GM19468 (cell line): Measurements from ENCODE around the gene PEX26.
"Not testable (repeated sequence)": the region's sequence is repeated elsewhere in the genome, so short reads cannot be mapped to it uniquely, and the experiment has no call there.

Source experiments
- ATAC-seq: cut with Tn5 transposase; IDR thresholded peaks from one replicate; pipeline ENCODE4 v1.9.1; 2021; ENCODE audit warnings: mild to moderate bottlenecking, moderate library complexity, moderate number of reproducible peaks; ENCODE audit not compliant: unreplicated experiment; ENCODE audit errors: extremely low read depth

PEX26 gene

DNA sequence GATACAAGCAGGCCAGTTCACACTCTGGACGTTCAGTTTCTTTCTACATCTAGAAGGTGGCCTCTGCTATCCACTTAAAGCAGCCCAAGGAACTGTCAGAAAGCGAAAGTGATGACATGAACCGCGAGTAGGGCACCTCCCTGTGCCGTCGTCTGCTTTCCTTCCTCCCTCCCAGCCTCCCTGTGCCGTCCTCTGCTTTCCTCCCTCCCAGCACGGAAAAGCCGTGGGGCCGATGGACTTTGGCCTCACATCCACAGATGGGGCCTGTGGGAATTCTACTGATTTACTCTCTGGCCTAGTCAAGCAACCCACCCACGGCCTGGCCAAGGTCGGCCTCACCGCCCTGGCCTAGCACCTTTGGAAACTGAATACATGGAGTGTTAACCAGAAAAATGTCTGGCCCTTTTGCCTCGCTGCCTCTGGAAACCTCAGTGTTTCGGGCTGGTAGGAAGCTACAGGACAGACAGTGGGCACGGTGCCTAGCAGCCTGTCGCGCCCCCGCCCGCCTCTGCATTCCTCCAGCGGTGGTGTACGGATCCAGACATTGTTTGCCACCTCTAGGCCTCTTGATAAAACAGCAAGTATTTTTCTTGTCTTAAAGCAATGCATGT, 14.2 kb downstream of the PEX26 start:
- ATAC-seq: no peak

DNA sequence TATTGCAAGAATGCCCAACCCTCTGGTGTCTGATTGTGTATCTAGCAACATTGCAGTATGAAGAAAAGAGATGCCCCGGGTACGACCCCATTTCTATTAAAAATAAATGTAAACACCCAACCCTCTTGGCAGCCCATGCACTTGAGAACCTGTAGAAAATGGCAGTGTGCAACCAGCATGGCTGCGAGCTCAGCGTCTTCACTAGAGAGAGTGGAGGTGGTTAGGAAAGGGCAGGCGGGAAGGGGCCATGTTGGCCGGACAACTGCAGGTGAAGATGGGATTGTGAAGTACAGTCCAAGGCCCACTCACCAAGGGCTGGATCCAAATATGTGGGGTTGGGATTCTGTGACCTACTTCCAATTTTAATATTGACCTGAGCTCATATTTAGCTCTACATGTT, 15.9 kb downstream of the PEX26 start:
- ATAC-seq: no peak

DNA sequence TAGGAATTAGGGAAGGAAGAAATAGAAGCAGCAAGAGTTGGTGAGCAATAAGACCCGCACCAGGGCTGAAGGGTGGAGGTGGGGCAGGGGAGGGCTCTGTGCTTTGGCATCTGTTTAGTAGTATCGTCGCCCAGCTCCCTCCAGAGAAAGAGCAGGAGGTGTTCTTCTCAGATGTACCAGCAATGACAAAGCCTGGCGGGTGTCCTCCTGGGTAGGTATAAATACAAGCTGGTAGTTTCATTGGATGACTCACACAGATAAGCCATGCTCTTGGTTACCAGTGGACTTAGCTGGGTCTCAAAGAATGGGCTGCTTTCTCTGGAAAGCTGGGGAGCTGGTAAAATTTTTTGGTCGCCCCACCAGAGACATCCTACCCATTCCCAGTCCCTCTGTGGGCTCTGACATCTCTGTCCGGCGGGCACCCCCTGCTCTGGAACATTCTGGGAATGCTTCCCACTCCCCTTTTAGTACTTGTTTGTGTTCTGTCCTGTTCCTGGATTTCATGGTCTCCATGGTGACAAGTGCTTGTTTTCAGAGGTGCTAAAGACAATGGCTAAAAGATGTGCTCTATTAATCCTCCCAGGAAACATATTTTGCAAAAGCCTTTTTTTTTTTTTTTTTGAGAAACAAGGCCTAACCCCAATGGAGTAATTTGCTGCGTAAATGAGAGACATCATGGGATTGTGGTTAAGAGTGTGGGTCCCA, 17.5 kb downstream of the PEX26 start:
- no peak for ATAC-seq

DNA sequence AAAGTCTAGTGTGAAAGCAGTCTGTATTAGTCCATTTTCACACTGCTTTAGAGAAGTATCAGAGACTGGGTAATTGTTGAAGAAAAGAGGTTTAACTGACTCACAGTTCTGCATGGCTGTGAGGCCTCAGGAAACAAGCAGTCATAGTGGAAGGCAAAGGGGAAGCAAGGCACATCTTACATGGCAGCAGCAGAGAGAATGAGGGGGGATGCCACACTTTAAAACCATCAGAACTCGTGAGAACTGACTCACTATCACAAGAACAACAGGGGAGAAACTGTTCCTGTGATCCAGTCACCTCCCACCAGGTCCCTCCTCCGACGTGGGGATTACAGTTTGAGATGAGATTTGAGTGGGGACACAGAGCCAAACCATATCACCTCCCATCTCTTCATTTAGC, 19.0 kb downstream of the PEX26 start:
- no peak for ATAC-seq

DNA sequence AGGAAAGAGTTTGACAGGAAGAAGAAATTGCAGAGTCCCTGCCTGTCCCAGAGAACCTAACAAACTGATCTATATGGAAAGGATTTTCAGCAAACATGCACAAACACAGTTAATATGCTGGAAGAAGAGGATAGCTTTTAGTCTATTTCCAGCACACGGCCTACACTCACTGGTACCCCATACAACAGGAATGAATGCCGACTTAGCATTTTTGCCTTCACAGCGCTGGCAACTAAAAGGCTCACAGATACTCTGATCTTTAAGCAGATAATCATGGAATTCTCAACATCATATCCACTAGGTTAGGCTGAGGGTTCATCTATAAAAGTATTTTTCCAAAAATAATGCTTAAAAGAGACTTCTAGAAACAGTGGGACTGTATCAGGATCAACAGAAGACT, 23.0 kb downstream of the PEX26 start:
- ATAC-seq: no peak

DNA sequence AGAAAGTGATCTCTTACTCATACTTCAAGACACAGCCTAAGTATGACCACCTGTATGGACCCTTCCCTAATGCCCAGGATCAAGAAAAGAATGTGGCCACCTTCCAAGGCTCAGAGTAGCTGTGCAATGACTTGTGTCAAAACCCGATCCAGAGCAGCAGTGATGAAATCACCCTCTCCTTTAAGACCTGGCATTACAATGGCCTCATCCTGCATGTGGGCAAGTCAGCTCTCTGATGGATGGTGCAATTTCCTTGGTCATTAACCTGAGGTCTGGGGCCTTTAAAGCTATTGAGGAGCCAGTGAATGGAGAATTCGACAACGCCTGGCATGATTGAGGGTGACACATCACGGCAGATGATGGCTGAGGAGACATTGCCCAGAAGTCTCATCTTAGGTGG, 23.7 kb downstream of the PEX26 start:
- ATAC-seq: no peak

DNA sequence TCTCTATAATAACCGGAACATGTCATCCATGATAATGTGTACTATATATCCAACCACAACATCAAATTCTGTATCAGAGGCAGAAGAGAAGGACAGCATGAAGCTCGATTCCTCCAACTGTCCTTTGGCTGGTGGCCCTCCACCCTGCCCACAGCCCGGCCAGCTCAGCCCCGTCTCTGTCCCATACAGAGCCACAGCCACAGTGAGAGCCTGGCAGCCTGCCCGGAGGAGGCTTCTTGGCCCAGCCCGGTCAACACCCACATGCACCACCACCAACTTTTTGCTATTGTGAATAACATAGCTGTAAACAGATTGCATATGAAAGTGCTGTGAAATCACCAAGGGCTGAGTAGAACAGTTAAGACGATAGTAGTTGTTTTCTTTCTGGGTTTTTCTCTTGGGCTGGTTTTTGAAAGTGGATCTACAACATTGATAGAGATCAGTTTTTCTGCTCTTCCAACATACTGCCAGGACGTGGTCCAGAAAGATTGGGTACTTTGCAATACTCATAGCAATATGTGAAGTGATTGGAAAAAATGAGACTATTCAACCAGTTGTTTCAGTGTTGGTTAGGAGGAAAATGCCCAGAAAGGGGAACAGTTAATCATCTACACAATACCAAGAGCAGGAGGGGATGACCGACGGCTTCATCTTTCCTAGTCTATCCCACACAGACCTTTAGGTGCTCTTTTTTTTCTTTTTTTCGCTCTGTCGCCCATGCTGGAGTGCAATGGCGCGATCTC, 25.9 kb downstream of the PEX26 start:
- no peak for ATAC-seq

DNA sequence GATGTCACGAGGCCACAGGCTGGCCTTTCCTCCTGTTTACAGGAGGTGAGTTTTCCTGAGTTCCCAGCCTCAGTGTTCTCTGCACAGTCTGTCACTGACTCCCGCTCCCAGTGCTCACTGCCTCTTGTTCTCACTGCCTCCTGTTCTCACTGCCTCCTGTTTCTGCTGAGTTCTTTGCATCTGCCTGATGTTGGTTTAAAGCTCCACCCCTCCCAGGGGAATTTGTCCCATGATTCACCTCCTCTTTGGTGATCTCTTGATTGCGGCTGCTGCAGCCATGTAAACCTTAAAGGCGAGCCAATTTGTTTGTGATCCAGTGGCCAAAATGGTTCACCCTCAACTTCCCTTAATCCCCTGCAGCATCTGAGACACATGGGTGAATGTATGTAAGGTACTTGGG, 26.8 kb downstream of the PEX26 start:
- ATAC-seq: no peak

DNA sequence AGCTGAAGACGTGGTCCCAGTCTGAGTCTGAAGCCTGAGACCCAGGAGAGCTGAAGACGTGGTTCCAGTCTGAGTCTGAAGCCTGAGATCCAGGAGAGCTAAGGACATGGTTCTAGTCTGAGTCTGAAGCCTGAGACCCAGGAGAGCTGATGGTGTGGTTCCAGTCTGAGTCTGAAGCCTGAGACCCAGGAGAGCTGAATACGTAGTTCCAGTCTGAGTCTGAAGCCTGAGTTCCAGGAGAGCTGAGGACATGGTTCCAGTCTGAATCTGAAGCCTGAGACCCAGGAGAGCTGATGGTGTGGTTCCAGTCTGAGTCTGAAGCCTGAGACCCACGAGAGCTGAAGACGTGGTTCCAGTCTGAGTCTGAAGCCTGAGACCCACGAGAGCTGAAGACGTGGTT, 28.2 kb downstream of the PEX26 start:
- not testable (repeated sequence) for ATAC-seq

DNA sequence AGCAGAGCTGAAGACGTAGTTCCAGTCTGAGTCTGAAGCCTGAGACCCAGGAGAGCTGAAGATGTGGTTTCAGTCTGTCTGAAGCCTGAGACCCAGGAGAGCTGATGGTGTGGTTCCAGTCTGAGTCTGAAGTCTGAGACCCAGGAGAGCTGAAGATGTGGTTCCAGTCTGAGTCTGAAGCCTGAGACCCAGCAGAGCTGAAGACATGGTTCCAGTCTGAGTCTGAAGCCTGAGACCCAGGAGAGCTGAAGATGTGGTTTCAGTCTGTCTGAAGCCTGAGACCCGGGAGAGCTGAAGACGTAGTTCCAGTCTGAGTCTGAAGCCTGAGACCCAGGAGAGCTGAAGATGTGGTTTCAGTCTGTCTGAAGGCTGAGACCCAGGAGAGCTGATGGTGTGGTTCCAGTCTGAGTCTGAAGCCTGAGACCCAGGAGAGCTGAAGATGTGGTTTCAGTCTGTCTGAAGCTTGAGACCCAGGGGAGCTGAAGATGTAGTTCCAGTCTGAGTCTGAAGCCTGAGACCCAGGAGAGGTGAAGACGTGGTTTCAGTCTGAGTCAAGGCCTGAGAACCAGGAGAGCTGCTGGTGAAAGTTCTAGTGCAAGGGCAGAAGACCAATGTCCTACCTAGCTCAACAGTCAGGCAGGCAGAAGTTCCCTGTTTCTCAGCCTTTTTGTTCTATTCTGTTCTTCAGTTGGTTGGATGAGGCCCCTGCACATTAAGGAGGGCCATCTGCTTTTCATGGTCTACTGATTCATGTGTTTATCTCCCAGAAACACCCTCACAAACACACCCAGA, 29.0 kb downstream of the PEX26 start:
- not testable (repeated sequence) for ATAC-seq

DNA sequence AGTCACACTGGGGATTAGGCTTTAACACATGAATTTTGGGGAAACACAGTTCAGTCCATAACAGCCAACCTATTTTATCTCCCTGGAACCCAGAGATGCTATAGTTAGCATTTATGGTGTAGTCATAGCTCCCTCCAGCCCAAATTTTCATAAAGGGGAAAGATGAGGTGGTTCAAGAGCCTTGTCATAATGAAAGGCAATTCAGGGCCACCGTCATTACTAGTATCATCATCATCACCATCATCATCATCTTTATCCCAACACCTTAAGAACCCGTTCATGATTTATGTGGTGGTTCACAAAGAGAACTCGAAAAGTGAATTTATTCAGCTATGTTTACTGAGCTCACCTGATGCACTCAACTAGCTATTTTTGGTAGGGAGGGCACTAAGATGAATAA, 30.4 kb downstream of the PEX26 start:
- no peak for ATAC-seq

DNA sequence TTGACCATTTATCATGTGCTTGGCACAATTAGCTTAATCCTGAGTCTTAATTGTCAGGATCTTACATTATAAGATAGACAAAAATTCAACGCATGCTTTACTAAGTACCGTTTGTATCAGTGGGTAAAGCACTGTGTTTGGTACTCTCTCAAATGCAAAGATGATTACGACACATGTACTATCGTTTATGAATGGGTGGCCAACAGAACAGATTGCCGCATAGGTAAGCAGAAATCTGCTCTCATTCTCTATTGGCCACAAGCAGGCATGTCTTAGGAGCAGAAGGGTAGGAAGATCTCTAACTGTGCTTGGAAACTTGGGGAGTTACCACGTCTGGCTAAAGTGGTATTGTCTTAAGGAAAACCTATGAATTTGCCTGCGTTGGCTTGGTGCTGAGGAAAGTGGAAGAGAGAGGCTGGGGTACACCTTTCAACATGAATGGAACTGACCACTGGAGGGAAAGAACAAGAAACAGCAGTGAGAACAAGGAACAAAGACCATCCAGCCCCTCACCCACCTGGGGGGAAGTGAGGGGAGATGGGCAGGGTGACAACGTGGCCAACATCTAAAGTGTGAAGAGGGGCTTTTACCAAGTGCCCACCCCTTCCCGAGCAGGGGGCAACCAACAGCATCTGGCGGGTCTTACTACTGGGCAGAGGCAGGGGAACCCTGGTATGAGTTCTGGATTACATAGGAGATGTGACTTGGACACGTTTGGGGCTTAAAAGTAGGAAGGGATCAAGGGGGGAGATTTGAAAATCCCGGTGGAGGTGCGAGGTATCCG, 31.8 kb downstream of the PEX26 start:
- no peak for ATAC-seq

DNA sequence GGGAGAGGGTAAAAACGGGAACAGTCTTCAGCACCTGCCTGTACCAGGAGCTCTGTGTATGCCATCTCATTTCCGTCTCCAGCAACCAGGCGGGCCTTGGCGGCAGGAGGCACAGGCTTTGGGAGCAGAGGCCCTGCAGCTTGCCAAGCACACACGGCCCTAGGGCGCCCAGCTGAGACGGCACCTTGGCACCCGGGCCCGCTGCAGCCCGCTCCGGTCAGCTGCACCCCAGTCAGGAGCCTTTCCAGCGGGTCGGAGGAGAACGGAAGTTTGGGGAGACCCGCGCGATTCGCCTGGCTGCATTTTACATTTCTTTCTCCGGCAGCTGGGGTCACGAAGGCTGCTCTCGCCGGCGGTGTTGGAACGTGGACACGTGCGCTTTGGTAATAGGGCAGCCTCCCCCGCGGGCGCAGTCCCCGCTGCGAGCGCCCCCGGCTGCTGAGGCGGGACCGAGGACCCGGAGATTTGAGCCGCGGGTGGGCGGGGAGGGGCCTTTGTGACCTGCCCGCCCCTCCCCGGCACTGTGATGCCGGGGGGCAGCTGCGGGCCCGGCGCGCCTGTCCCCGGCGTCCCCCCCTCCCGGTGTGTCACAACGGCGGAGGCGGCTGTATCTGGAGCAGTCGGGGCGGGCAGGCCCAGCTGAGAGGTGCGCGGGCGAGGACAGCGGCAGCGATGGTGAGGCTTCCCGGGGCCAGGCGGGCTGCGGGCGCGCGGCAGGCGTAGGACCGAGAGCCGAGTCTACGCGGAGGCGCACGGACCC, 32.6 kb downstream of the PEX26 start, which contains the start of gene TUBA8:
Gene TUBA8, plus strand, starts transcription at position 616 of the 760 bp plus-strand sequence. Its CDS starts 57 bp downstream, at position 673.
- ATAC-seq: no peak

DNA sequence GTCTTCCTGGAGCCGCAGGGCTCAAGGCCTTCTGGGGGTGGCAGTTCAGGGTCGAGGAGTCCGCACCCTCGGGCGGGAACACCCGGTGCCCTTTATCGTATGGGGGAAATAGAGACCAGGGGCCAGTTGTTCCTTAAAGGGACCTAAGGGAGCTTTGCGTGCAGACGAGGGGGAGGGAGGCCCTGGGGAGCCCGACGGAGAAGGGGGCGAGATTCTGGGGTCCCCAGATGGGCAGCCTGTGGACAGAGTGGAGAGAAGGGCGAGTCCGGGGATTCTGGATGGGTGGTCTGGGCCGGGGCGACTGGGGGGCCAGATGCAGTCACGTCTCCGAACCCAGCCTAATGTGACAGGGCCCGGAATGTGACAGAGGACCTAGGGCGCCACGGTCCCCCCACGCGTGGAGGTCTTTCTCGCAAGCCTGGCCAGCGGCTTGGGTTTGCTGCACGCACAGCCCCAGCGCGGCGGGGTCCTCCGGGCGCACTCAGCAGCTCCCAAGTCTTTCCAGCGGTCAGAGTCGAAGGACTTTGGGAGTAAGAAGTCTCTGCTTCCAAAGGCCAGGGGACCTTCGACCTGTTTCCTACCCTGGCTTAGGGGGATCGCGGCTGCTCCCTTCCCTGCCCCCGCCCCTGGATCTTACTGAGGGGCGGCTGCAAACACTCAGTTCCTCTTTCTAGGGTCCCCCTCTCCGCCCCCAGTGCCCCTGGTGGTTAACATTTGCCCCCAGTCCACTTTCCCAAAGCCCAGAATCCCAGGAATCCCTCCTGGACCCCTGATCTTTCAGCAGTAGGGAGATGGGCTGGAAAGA, 33.4 kb downstream of the PEX26 start:
- no peak for ATAC-seq

DNA sequence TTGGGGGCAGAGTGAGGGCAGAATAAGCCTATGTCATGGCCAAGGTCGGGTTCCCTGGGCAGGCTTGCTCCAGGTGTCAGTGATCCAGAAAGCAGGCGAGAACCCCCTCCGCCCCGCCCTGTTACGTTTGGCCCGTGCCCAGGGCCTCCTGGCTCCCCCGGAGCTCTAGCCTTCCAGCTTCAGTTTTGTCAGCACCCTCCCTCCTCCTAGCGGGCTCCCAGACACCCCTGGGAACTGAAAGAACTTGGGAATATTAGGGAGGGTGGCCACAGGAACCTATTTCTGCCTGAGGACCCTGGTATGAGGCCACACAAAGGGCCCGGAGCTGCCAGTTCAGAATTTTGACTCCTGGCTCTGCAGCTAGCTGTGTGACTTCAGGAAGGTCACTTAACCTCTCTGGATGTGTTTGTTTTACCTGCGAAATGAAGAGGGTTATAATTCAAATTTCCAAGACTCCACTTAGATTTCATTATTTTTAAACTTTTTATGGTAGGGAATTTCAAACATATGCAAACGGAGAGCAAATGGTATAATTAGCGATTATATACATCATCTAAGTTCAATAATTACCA, 34.1 kb downstream of the PEX26 start:
- no peak for ATAC-seq

DNA sequence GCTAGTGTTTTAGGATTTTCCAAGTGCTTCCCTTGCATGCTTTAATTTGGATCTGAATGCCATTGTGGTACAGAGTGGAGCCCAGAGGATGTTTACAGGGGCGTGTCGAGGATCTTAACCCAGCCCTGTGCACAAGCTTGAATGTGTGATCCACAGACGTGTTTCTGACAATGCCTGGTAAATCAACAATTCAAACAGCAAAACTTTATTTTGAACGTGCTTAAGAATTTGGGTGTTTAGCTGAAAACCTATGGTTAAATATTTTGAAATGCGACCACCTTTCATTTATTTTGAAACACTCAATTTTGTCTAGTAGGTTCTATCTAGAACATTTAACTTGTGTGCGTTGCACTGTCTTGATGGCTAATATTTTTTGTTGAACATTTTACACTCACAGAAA, 34.6 kb downstream of the PEX26 start:
- ATAC-seq: no peak

DNA sequence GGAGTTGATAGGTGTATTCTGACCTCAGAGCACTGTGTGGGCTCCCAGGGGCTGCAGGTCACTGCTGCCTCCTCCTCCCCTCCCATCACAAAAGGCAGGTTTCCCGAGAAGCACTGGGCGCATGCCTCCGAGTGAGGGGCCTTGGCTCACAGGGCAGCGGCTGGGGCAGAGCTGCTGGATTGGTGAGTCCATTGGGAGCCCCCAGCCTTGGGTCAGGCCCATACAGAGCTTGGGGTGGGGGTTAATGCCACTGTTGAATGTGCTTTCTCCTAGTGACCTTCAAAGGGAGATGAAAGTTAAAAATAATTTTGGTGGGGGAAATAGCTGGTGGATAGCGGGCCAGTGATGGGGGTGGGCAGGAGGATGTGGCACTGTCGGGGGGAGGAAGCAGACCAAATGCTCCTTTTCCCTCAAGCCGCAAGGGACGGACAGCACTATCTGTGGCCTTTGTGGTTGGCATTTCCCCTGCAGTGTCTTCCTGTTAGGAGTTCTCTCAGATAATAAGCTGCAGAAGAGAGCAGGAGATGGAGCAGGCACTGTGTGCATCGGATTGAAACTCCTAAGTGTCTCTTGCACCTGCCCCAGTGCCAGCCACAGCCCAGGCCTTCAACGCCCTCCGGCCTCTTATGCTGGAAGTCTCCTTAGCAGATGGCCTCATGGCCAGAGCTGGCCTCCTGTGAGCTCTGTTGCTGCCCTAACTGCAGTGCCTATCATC, 36.0 kb downstream of the PEX26 start:
- no peak for ATAC-seq
